Measurements from ENCODE around the gene NOTCH2.

NOTCH2 gene

GRCh38 chr1:119935915-119936314, 133.5 kb downstream of the NOTCH2 start:
- Histone ChIP-seq H3K27me3 (ENCODE audit: control insufficient read depth, insufficient read depth, low read length) (no peaks in the 10 kb centered on the region), H3K9me3 (ENCODE audit: control insufficient read depth, low read length) (no peaks in the 10 kb centered on the region), H2AFZ (no peak overlapping the region), H3K79me2 (no peaks in the 10 kb centered on the region), H3K4me2 (ENCODE audit: low read length) (no peak overlapping the region), H3K36me3 (ENCODE audit: control insufficient read depth, insufficient read depth, low read length) (no peaks in the 10 kb centered on the region), H3K27ac (no peak overlapping the region), H3K4me3 (ENCODE audit: low read depth, low read length) (no peak overlapping the region), H3K4me1 (no peaks in the 10 kb centered on the region), H3K9ac (no peak overlapping the region)
- TF ChIP-seq CTCF (IDR thresholded peaks at IDR 0.05), result no peak

- Histone ChIP-seq H3K27me3 (ENCODE audit: control insufficient read depth, insufficient read depth, low read length) (no peaks in the 10 kb centered on the region), H3K36me3 (ENCODE audit: control insufficient read depth, insufficient read depth, low read length) (no peaks in the 10 kb centered on the region)
- no peak for TF ChIP-seq CTCF (IDR thresholded peaks at IDR 0.05)
Observed at GRCh38 chr1:119935373-119935772, 134.1 kb downstream of the NOTCH2 start.

DNA sequence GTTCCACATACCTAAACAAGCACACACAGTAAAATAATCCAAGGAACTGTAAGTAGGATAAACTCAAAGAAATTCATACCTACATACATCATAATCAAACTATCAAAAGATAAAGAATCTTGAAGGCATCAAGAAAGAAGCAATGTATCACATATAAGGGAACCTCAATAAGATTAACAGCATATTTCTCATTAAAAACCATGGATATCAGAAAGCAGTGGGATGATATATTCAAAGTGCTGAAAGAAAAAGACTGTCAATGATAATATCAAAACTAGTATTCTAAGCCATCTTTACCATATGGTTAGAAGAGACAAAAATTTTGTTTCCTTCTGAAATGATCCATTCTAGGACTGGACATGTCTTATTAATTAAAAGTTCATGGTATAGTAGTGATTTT, 136.1 kb downstream of the NOTCH2 start:
- Histone ChIP-seq H3K79me2 (no peaks in the 10 kb centered on the region), H3K4me3 (ENCODE audit: low read depth, low read length) (no peak overlapping the region), H3K36me3 (ENCODE audit: control insufficient read depth, insufficient read depth, low read length) (no peaks in the 10 kb centered on the region), H3K9me3 (ENCODE audit: control insufficient read depth, low read length) (no peaks in the 10 kb centered on the region), H3K9ac (no peak overlapping the region), H3K27ac (no peak overlapping the region), H2AFZ (no peak overlapping the region), H3K4me1 (no peaks in the 10 kb centered on the region), H3K27me3 (ENCODE audit: control insufficient read depth, insufficient read depth, low read length) (no peaks in the 10 kb centered on the region), H3K4me2 (ENCODE audit: low read length) (no peak overlapping the region)
- TF ChIP-seq CTCF (IDR thresholded peaks at IDR 0.05), result no peak

More at GRCh38 chr1:119935373-119935772, 134.1 kb downstream of the NOTCH2 start:
- Histone ChIP-seq H3K79me2 (no peaks in the 10 kb centered on the region), H2AFZ (no peak overlapping the region), H3K9ac (no peak overlapping the region), H3K4me2 (ENCODE audit: low read length) (no peak overlapping the region), H3K9me3 (ENCODE audit: control insufficient read depth, low read length) (no peaks in the 10 kb centered on the region), H3K27ac (no peak overlapping the region), H3K4me3 (ENCODE audit: low read depth, low read length) (no peak overlapping the region), H3K4me1 (no peaks in the 10 kb centered on the region)

DNA sequence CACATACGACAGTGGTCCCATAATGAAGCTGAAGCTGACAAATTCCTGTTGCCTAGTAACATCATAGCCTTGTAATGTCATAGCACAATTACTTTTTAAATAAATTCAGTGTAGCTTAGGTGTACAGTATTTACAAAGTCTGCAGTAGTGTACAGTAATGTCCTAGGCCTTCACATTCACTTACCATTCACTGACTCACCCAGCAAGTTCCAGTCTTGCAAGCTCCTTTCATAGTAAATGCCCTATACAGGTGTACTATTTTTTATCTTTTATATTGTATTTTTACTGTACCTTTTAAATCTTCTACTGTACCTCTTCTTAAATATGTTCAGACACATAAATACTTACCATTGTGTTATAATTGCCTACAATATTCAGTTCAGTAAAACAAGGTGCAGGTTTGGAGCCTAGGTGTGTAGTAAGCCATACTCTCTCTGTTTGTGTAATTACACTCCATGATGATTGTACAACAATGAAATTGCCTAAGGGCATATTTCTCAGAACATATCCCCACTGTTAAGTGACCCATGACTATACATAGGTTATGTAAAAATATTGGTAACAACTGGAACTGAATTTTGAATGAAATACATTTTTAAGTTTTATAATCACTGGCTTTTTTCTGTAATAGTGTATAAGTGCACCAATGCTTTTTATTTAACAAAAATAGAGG, 139.7 kb downstream of the NOTCH2 start:
- Histone ChIP-seq H3K27me3 (ENCODE audit: control insufficient read depth, insufficient read depth, low read length) (no peaks in the 10 kb centered on the region), H3K9me3 (ENCODE audit: control insufficient read depth, low read length) (no peaks in the 10 kb centered on the region), H3K79me2 (no peaks in the 10 kb centered on the region), H3K9ac (no peak overlapping the region), H3K27ac (no peak overlapping the region), H3K4me3 (ENCODE audit: low read depth, low read length) (no peak overlapping the region), H3K36me3 (ENCODE audit: control insufficient read depth, insufficient read depth, low read length) (no peaks in the 10 kb centered on the region), H3K4me2 (ENCODE audit: low read length) (no peak overlapping the region), H2AFZ (no peak overlapping the region), H3K4me1 (no peaks in the 10 kb centered on the region)
- TF ChIP-seq CTCF (IDR thresholded peaks at IDR 0.05), result no peak

DNA sequence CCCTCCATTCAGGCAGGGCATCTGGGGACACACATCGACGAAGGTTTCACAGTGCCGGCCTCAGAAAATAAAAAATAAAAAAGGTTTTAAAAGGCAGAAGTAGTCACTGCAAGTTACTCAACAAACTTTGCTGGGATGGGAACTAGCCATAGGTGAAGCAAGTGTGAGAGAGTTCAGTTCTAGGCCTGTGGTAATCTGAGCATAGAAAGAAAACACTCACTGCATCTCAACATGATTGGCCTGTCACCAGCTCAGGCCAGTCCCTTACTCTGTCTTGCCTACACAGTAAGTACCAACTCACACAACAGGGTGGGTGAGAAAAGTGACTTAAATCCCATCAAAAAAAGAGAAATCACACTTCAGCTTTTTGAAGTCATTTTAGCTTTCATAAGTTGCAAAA, 142.9 kb downstream of the NOTCH2 start:
- TF ChIP-seq CTCF (IDR thresholded peaks at IDR 0.05), result no peak
- no peaks in the 10 kb centered on the region for H3K4me1 ChIP-seq
- no peak overlapping the region for H2AFZ ChIP-seq
- H3K36me3 ChIP-seq (ENCODE audit: control insufficient read depth, insufficient read depth, low read length), result no peaks in the 10 kb centered on the region
- H3K9me3 ChIP-seq (ENCODE audit: control insufficient read depth, low read length), result no peaks in the 10 kb centered on the region
- no peaks in the 10 kb centered on the region for H3K79me2 ChIP-seq
- no peak overlapping the region for H3K4me2 ChIP-seq (ENCODE audit: low read length)
- no peaks in the 10 kb centered on the region for H3K27me3 ChIP-seq (ENCODE audit: control insufficient read depth, insufficient read depth, low read length)
- no peak overlapping the region for H3K4me3 ChIP-seq (ENCODE audit: low read depth, low read length)
- no peak overlapping the region for H3K9ac ChIP-seq
- no peak overlapping the region for H3K27ac ChIP-seq

All from parathyroid adenoma (tissue), 2 donors.